Astrocyte (in vitro differentiated cells and primary cell): ENCODE results near the gene CDKN1A. TPM values are rescaled to one million over a fixed set of nuclear protein-coding genes. Genes with fewer than 3 reads are reported as not detected.
A peak's percentile ranks its signal among the peaks of the same experiment; 100 is the strongest.

Experiments used
- DNase-seq: peaks from one replicate; pipeline ENCODE4 v3.0.0-alpha.2; 2010; ENCODE audit warnings: low read depth
- FAIRE-seq: peaks from 2 replicates; lab custom pipeline; 2011; peaks lifted over from hg19 to GRCh38; lab: Jason Lieb, UNC
- H2AFZ ChIP-seq: 2 replicates; pipeline ENCODE4 v1.6.0; 2012; ENCODE audit warnings: low read depth, low read length, inconsistent platforms
- H3K27ac ChIP-seq: 2 replicates; pipeline ENCODE4 v1.5.1; 2011; ENCODE audit warnings: low read depth, low read length, inconsistent platforms
- H3K27me3 ChIP-seq: 2 replicates; pipeline ENCODE4 v1.6.0; 2011; ENCODE audit warnings: low read length, inconsistent platforms; ENCODE audit not compliant: insufficient read depth
- H3K36me3 ChIP-seq: 2 replicates; pipeline ENCODE4 v1.5.1; 2011; ENCODE audit warnings: low read length, inconsistent platforms; ENCODE audit not compliant: insufficient read depth
- H3K4me1 ChIP-seq: 2 replicates; pipeline ENCODE4 v1.5.1; 2011; ENCODE audit warnings: low read length, inconsistent platforms; ENCODE audit not compliant: insufficient read depth
- H3K4me2 ChIP-seq: 2 replicates; pipeline ENCODE4 v1.6.0; 2012; ENCODE audit warnings: low read length, inconsistent platforms
- H3K4me3 ChIP-seq: 2 replicates; pipeline ENCODE4 v1.5.1; 2011; ENCODE audit warnings: low read depth, mild to moderate bottlenecking, low read length, inconsistent platforms; ENCODE audit not compliant: insufficient read depth
- H3K79me2 ChIP-seq: 2 replicates; pipeline ENCODE4 v1.6.0; 2012; ENCODE audit warnings: mild to moderate bottlenecking, low read length, inconsistent platforms; ENCODE audit not compliant: insufficient read depth
- H3K9ac ChIP-seq: 2 replicates; pipeline ENCODE4 v1.6.0; 2012; ENCODE audit warnings: mild to moderate bottlenecking, low read length, inconsistent platforms
- H3K9me3 ChIP-seq: 2 replicates; pipeline ENCODE4 v1.5.1; 2012; ENCODE audit warnings: low read depth, mild to moderate bottlenecking, low read length, inconsistent platforms; ENCODE audit not compliant: insufficient read depth
- H4K20me1 ChIP-seq: 2 replicates; pipeline ENCODE4 v1.6.0; 2012; ENCODE audit warnings: low read length, inconsistent platforms; ENCODE audit not compliant: insufficient read depth
- H3K27ac Mint-ChIP-seq: one replicate; pipeline ENCODE4 v1.8.0; 2021; ENCODE audit warnings: mild to moderate bottlenecking, mixed read lengths; ENCODE audit not compliant: unreplicated experiment
- H3K27me3 Mint-ChIP-seq: one replicate; pipeline ENCODE4 v1.8.0; 2021; ENCODE audit warnings: low read depth, mixed read lengths; ENCODE audit not compliant: unreplicated experiment
- H3K36me3 Mint-ChIP-seq: one replicate; pipeline ENCODE4 v1.8.0; 2021; ENCODE audit warnings: low read depth, mixed read lengths; ENCODE audit not compliant: unreplicated experiment
- H3K4me1 Mint-ChIP-seq: one replicate; pipeline ENCODE4 v1.8.0; 2021; ENCODE audit warnings: low read depth, mixed read lengths; ENCODE audit not compliant: unreplicated experiment
- H3K4me3 Mint-ChIP-seq: one replicate; pipeline ENCODE4 v1.8.0; 2021; ENCODE audit warnings: mild to moderate bottlenecking, moderate library complexity, mixed read lengths; ENCODE audit not compliant: unreplicated experiment
- H3K9me3 Mint-ChIP-seq: one replicate; pipeline ENCODE4 v1.8.0; 2021; ENCODE audit warnings: mild to moderate bottlenecking, mixed read lengths; ENCODE audit not compliant: unreplicated experiment
- EZH2 ChIP-seq: IDR thresholded peaks from 2 replicates; pipeline ENCODE4 v1.6.1; 2012; ENCODE audit warnings: mild to moderate bottlenecking, low read length, inconsistent platforms; ENCODE audit not compliant: insufficient read depth
- total RNA-seq: library from RNA; stranded (reverse); gene quantifications from 2 replicates; pipeline ENCODE4 v1.2.1, GENCODE V29; 2021
- TF ChIP-seq, protein P1 (sequence below): IDR thresholded peaks from 2 replicates; pipeline ENCODE4 v1.5.1; 2011; ENCODE audit warnings: low read depth, mild to moderate bottlenecking, inconsistent platforms, low read length, moderate library complexity; ENCODE audit not compliant: insufficient read depth

CDKN1A gene
- total RNA-seq, 1 donor from 2014 or later = 1,014 TPM

DNA sequence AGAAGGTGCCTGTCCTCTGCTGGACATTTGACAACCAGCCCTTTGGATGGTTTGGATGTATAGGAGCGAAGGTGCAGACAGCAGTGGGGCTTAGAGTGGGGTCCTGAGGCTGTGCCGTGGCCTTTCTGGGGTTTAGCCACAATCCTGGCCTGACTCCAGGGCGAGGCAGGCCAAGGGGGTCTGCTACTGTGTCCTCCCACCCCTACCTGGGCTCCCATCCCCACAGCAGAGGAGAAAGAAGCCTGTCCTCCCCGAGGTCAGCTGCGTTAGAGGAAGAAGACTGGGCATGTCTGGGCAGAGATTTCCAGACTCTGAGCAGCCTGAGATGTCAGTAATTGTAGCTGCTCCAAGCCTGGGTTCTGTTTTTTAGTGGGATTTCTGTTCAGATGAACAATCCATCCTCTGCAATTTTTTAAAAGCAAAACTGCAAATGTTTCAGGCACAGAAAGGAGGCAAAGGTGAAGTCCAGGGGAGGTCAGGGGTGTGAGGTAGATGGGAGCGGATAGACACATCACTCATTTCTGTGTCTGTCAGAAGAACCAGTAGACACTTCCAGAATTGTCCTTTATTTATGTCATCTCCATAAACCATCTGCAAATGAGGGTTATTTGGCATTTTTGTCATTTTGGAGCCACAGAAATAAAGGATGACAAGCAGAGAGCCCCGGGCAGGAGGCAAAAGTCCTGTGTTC is 1.3 kb upstream of the CDKN1A start:
- Mint-ChIP-seq H3K4me3 (peak overlapping the region; percentile 85), H3K36me3 (peaks cover 13% of the 10 kb centered on the region), H3K27me3 (no peaks in the 10 kb centered on the region), H3K27ac (peak overlapping the region; percentile 97), H3K4me1 (peaks cover 30% of the 10 kb centered on the region), H3K9me3 (peaks cover 4% of the 10 kb centered on the region)
- Histone ChIP-seq H3K9ac (peak overlapping the region; percentile 96), H2AFZ (peak overlapping the region; percentile 54), H3K27me3 (no peaks in the 10 kb centered on the region), H4K20me1 (peaks cover 33% of the 10 kb centered on the region), H3K4me2 (peak overlapping the region; percentile 96), H3K4me3 (no peak overlapping the region), H3K79me2 (peaks cover 36% of the 10 kb centered on the region), H3K9me3 (no peaks in the 10 kb centered on the region), H3K4me1 (peaks cover 31% of the 10 kb centered on the region), H3K36me3 (no peaks in the 10 kb centered on the region), H3K27ac (peak overlapping the region; percentile 84)
- peak; percentile 34 for DNase-seq
- no peak for FAIRE-seq
- no peak for TF ChIP-seq EZH2
- TF ChIP-seq, protein P1, sequence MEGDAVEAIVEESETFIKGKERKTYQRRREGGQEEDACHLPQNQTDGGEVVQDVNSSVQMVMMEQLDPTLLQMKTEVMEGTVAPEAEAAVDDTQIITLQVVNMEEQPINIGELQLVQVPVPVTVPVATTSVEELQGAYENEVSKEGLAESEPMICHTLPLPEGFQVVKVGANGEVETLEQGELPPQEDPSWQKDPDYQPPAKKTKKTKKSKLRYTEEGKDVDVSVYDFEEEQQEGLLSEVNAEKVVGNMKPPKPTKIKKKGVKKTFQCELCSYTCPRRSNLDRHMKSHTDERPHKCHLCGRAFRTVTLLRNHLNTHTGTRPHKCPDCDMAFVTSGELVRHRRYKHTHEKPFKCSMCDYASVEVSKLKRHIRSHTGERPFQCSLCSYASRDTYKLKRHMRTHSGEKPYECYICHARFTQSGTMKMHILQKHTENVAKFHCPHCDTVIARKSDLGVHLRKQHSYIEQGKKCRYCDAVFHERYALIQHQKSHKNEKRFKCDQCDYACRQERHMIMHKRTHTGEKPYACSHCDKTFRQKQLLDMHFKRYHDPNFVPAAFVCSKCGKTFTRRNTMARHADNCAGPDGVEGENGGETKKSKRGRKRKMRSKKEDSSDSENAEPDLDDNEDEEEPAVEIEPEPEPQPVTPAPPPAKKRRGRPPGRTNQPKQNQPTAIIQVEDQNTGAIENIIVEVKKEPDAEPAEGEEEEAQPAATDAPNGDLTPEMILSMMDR = no peak

DNA sequence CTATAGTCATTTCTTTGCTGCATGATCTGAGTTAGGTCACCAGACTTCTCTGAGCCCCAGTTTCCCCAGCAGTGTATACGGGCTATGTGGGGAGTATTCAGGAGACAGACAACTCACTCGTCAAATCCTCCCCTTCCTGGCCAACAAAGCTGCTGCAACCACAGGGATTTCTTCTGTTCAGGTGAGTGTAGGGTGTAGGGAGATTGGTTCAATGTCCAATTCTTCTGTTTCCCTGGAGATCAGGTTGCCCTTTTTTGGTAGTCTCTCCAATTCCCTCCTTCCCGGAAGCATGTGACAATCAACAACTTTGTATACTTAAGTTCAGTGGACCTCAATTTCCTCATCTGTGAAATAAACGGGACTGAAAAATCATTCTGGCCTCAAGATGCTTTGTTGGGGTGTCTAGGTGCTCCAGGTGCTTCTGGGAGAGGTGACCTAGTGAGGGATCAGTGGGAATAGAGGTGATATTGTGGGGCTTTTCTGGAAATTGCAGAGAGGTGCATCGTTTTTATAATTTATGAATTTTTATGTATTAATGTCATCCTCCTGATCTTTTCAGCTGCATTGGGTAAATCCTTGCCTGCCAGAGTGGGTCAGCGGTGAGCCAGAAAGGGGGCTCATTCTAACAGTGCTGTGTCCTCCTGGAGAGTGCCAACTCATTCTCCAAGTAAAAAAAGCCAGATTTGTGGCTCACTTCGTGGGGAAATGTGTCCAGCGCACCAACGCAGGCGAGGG is 594 bp upstream of the CDKN1A start:
- H3K79me2 ChIP-seq = peaks cover 43% of the 10 kb centered on the region
- DNase-seq = peak; percentile 3
- peak overlapping the region; percentile 84 for H3K27ac ChIP-seq
- peak overlapping the region; percentile 96 for H3K4me2 ChIP-seq
- Mint-ChIP-seq H3K4me1 (peaks cover 33% of the 10 kb centered on the region), H3K4me3 (peak overlapping the region; percentile 85), H3K36me3 (peaks cover 13% of the 10 kb centered on the region), H3K9me3 (peaks cover 4% of the 10 kb centered on the region), H3K27ac (peak overlapping the region; percentile 97), H3K27me3 (no peaks in the 10 kb centered on the region)
- H3K4me1 ChIP-seq = peaks cover 38% of the 10 kb centered on the region
- H4K20me1 ChIP-seq = peaks cover 40% of the 10 kb centered on the region
- H2AFZ ChIP-seq = peak overlapping the region; percentile 39
- peaks cover under 1% of the 10 kb centered on the region for H3K36me3 ChIP-seq
- peak overlapping the region; percentile 82 for H3K4me3 ChIP-seq
- FAIRE-seq = no peak
- H3K9me3 ChIP-seq = no peaks in the 10 kb centered on the region
- TF ChIP-seq EZH2 = no peak
- TF ChIP-seq, protein P1 = no peak
- peak overlapping the region; percentile 96 for H3K9ac ChIP-seq
- no peaks in the 10 kb centered on the region for H3K27me3 ChIP-seq
